AG04449 (cell line): ENCODE measurements around the gene KIFC3.
"Not testable (repeated sequence)": the region's sequence is repeated elsewhere in the genome, so short reads cannot be mapped to it uniquely, and the experiment has no call there.

Experiments
- CTCF ChIA-PET: fragments of 350-600 bp; formaldehyde crosslinking; extraction: SDS; loops from one replicate; lab custom pipeline; 2021; ENCODE audit warnings: antibody characterized with exemption; lab: Yijun Ruan, JAX
- POLR2A ChIA-PET: fragments of 400-600, 350-600 bp; formaldehyde crosslinking; extraction: SDS; loops from one replicate; lab custom pipeline; 2020; ENCODE audit warnings: antibody characterized with exemption, inconsistent platforms; lab: Yijun Ruan, JAX
- DNase-seq: peaks from one replicate; pipeline ENCODE4 v3.0.0-alpha.2; 2010; ENCODE audit warnings: low read depth, low spot score
- H3K4me3 ChIP-seq: 2 replicates; pipeline ENCODE4 v1.5.1; 2011; ENCODE audit warnings: low read depth, mild to moderate bottlenecking, control low read depth, low read length
- CTCF ChIP-seq: IDR thresholded peaks from one replicate; pipeline ENCODE4 v1.5.1; 2011; ENCODE audit warnings: mild to moderate bottlenecking, moderate library complexity, low read length, control low read depth, inconsistent platforms; ENCODE audit not compliant: insufficient read depth; ENCODE audit errors: missing control alignments

KIFC3 gene

DNA sequence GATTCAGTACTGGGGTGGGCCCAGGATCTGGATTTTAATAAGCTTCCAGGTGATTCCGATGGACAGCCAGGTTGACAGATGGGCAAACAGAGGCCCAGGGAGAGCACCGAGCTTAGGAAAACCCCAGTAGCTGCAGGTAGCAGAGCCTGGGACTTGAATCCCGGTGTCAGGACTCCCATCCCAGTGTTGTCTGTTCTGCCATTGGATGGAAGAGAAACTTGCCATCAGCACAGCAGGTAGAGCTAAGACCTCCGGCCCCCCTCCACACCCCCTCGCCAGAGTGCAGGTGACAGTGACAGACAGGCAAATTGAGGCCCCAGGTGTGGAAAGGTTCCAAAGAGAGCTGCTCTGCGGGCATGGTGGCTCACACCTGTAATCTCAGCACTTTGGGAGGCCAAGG, 54.3 kb downstream of the KIFC3 start:
- no peak for DNase-seq
- no peak for TF ChIP-seq CTCF
- ChIA-PET POLR2A (interaction anchor here (1.1 to 1.2 kb wide), 2 partner anchors 9 to 13 kb away, joined by 3 read pairs; partner anchors contain the start of gene KATNB1), CTCF (interaction anchor here (0.6 to 6.5 kb wide), 3 partner anchors 9 to 14 kb away, joined by 3 to 45 read pairs (median 3); no protein-coding TSS in a partner anchor)
- no peak overlapping the region for H3K4me3 ChIP-seq

GRCh38 chr16:57747496-57747895, 54.8 kb downstream of the KIFC3 start:
- DNase-seq: no peak
- TF ChIP-seq CTCF: no peak
- POLR2A ChIA-PET: interaction anchor here (1.2 kb wide), 1 partner anchor 9 kb away, joined by 3 read pairs; no protein-coding TSS in a partner anchor
- CTCF ChIA-PET: interaction anchor here (6.5 kb wide), 1 partner anchor 10 kb away, joined by 45 read pairs; no protein-coding TSS in a partner anchor
- H3K4me3 ChIP-seq: no peak overlapping the region

- CTCF ChIA-PET: interaction anchor here (6.5 kb wide), 1 partner anchor 10 kb away, joined by 45 read pairs; no protein-coding TSS in a partner anchor
These were observed 55.2 kb downstream of the KIFC3 start for GRCh38 chr16:57747091-57747490.

GRCh38 chr16:57746316-57746715, 56.0 kb downstream of the KIFC3 start:
- POLR2A ChIA-PET: not testable (repeated sequence)

More at GRCh38 chr16:57747091-57747490, 55.2 kb downstream of the KIFC3 start:
- no peak for TF ChIP-seq CTCF
- no peak for DNase-seq
- POLR2A ChIA-PET: no interaction called here
- no peak overlapping the region for H3K4me3 ChIP-seq

GRCh38 chr16:57745768-57746167, 56.5 kb downstream of the KIFC3 start:
- POLR2A ChIA-PET: no interaction called here
- CTCF ChIA-PET: interaction anchor here (0.8 to 6.5 kb wide), 5 partner anchors 9 to 169 kb away, joined by 3 to 45 read pairs (median 5); no protein-coding TSS in a partner anchor
- no peak overlapping the region for H3K4me3 ChIP-seq
- no peak for TF ChIP-seq CTCF
- DNase-seq: no peak

More at GRCh38 chr16:57746316-57746715, 56.0 kb downstream of the KIFC3 start:
- CTCF ChIA-PET: interaction anchor here (0.8 to 6.5 kb wide), 4 partner anchors 10 to 170 kb away, joined by 3 to 45 read pairs (median 8); no protein-coding TSS in a partner anchor
- H3K4me3 ChIP-seq, DNase-seq: not testable (repeated sequence)

DNA sequence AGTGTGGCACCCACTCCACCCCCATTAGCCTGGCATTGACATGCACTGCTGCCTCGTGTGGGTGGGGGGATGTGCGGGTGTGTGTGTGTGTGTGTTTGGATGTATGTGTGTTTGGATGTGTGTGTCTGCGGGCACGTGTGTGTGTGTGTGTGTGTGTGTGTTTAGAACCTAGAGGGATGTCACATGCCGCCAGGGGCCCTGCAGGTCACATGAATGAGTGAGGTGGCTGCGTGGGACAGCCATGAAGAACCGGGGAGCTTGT, 57.7 kb downstream of the KIFC3 start:
- ChIA-PET POLR2A (no interaction called here), CTCF (interaction anchor here (2.2 to 6.5 kb wide), 3 partner anchors 8 to 168 kb away, joined by 5 to 45 read pairs (median 11); no protein-coding TSS in a partner anchor)
- no peak for TF ChIP-seq CTCF
- DNase-seq: no peak
- H3K4me3 ChIP-seq: no peak overlapping the region
